Effector memory CD4-positive, alpha-beta T cell (primary cell): ENCODE results near the gene PCDHGA5.

Experiments
- DNase-seq, 3 donors: peaks; one replicate each; pipeline ENCODE4 v3.0.0-alpha.2; 2020
- H3K27ac ChIP-seq: 2 replicates; pipeline ENCODE4 v1.7.0; 2013; ENCODE audit warnings: mild to moderate bottlenecking, low read length, moderate library complexity; ENCODE audit not compliant: insufficient read depth, poor library complexity, severe bottlenecking
- H3K27me3 ChIP-seq: replicated peaks from 2 replicates; pipeline ENCODE4 v1.7.0; 2013; ENCODE audit warnings: mild to moderate bottlenecking, low read length; ENCODE audit not compliant: insufficient read depth, control insufficient read depth, poor library complexity, severe bottlenecking
- H3K36me3 ChIP-seq: 2 replicates; pipeline ENCODE4 v1.7.0; 2013; ENCODE audit warnings: mild to moderate bottlenecking, low read length, moderate library complexity; ENCODE audit not compliant: control insufficient read depth, insufficient read depth
- H3K4me1 ChIP-seq: 2 replicates; pipeline ENCODE4 v1.7.0; 2013; ENCODE audit warnings: low read length, mild to moderate bottlenecking; ENCODE audit not compliant: control insufficient read depth, insufficient read depth, poor library complexity, severe bottlenecking
- H3K4me3 ChIP-seq: 2 replicates; pipeline ENCODE4 v1.7.0; 2013; ENCODE audit warnings: low read length, low read depth, mild to moderate bottlenecking; ENCODE audit not compliant: insufficient read depth, poor library complexity, severe bottlenecking
- H3K9me3 ChIP-seq: 2 replicates; pipeline ENCODE4 v1.7.0; 2013; ENCODE audit warnings: mild to moderate bottlenecking, low read length, moderate library complexity; ENCODE audit not compliant: control insufficient read depth

PCDHGA5 gene

DNA sequence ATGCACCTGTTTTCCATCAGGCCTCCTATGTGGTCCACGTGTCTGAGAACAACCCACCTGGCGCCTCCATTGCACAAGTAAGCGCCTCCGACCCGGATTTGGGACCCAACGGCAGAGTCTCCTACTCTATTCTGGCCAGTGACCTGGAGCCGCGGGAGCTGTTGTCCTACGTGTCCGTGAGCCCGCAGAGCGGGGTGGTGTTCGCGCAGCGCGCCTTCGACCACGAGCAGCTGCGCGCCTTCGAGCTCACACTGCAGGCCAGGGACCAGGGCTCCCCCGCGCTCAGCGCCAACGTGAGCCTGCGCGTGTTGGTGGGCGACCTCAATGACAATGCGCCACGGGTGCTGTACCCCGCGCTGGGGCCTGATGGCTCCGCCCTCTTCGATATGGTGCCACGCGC is 12.4 kb upstream of the PCDHGA5 start:
- no peaks in the 10 kb centered on the region for H3K9me3 ChIP-seq
- H3K27ac ChIP-seq, result no peak overlapping the region
- no peaks in the 10 kb centered on the region for H3K36me3 ChIP-seq
- H3K27me3 ChIP-seq, result peaks cover 8% of the 10 kb centered on the region
- H3K4me3 ChIP-seq, result no peak overlapping the region
- no peak for DNase-seq
- H3K4me1 ChIP-seq, result no peaks in the 10 kb centered on the region

DNA sequence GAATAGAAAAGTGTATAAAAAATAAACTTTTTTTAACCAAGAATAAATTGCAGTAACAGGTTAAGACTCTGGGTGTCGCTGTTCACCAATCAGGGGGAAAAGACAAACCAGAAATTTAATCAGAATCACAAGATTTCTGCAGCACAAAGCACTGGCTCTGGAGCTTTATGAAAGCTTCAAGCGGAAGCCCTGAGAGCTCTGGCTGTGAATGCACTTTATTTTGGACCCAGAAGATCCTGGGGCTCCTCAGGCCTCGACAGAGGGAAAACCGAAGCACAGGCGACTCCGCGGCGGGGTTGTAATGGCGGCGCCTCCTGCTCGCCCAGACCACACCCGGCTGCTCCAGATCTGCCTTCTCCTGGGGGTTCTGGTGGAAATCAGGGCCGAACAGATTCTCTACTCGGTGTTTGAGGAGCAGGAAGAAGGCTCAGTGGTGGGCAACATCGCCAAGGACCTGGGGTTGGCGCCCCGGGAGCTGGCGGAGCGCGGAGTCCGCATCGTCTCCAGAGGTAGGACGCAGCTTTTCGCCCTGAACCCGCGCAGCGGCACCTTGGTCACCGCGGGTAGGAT is 9.0 kb upstream of the PCDHGA5 start, which contains the start of gene PCDHGA4:
Gene PCDHGA4, plus strand, starts transcription at position 122 of the 570 bp plus-strand sequence. Its CDS starts 87 bp downstream, at position 209.
- Histone ChIP-seq H3K9me3 (no peaks in the 10 kb centered on the region), H3K27me3 (peaks cover 5% of the 10 kb centered on the region)
- no peak for DNase-seq

DNA sequence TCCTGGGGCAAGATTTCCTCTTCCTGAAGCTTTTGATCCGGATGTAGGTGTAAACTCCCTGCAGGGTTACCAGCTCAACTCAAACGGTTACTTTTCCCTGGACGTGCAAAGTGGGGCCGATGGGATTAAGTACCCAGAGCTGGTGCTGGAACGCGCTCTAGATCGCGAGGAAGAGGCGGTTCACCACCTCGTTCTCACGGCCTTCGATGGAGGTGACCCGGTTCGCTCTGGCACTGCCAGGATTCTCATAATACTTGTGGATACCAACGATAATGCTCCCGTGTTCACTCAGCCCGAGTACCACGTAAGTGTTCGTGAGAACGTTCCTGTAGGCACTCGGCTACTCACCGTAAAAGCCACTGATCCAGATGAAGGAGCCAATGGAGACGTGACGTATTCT is 8.3 kb upstream of the PCDHGA5 start:
- no peaks in the 10 kb centered on the region for H3K36me3 ChIP-seq
- DNase-seq, result no peak
- H3K4me1 ChIP-seq, result no peaks in the 10 kb centered on the region
- no peak overlapping the region for H3K27ac ChIP-seq
- H3K4me3 ChIP-seq, result no peak overlapping the region
- H3K27me3 ChIP-seq, result peaks cover 5% of the 10 kb centered on the region
- no peaks in the 10 kb centered on the region for H3K9me3 ChIP-seq

More for the DNA sequence above, 9.0 kb upstream of the PCDHGA5 start, which contains the start of gene PCDHGA4:
- no peaks in the 10 kb centered on the region for H3K36me3 ChIP-seq
- H3K27ac ChIP-seq, result no peak within 1 kb of the TSS
- no peaks in the 10 kb centered on the region for H3K4me1 ChIP-seq
- H3K4me3 ChIP-seq, result peak within 1 kb of the TSS; percentile 13

DNA sequence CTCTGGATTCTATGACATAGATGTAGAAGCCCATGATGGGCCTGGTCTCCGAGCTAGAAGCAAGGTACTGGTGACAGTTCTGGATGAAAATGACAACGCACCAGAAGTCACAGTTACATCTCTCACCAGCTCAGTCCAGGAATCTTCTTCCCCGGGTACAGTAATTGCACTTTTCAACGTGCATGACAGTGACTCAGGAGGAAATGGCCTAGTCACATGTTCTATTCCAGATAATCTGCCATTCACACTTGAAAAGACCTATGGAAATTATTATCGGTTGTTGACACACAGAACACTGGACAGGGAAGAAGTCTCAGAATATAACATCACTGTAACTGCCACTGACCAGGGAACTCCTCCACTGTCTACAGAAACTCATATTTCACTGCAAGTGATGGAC is 7.8 kb upstream of the PCDHGA5 start:
- H3K4me1 ChIP-seq, result no peaks in the 10 kb centered on the region
- H3K27ac ChIP-seq, result no peak overlapping the region
- no peaks in the 10 kb centered on the region for H3K9me3 ChIP-seq
- H3K27me3 ChIP-seq, result peaks cover 5% of the 10 kb centered on the region
- no peak for DNase-seq
- no peak overlapping the region for H3K4me3 ChIP-seq
- H3K36me3 ChIP-seq, result no peaks in the 10 kb centered on the region

DNA sequence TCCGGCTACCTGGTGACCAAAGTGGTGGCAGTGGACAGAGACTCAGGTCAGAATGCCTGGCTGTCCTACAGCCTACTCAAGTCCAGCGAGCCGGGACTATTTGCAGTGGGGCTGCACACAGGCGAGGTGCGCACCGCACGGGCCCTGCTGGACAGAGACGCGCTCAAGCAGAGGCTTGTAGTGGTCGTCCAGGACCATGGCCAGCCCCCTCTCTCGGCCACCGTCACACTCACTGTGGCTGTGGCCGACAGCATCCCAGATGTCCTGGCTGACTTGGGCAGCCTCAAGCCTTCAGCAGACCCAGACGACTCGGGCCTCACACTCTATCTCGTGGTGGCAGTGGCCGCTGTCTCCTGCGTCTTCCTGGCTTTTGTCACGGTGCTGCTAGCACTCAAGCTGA is 7.0 kb upstream of the PCDHGA5 start:
- Histone ChIP-seq H3K36me3 (no peaks in the 10 kb centered on the region), H3K27ac (no peak overlapping the region), H3K9me3 (no peaks in the 10 kb centered on the region), H3K4me3 (no peak overlapping the region), H3K4me1 (no peaks in the 10 kb centered on the region), H3K27me3 (peaks cover 5% of the 10 kb centered on the region)
- no peak for DNase-seq

DNA sequence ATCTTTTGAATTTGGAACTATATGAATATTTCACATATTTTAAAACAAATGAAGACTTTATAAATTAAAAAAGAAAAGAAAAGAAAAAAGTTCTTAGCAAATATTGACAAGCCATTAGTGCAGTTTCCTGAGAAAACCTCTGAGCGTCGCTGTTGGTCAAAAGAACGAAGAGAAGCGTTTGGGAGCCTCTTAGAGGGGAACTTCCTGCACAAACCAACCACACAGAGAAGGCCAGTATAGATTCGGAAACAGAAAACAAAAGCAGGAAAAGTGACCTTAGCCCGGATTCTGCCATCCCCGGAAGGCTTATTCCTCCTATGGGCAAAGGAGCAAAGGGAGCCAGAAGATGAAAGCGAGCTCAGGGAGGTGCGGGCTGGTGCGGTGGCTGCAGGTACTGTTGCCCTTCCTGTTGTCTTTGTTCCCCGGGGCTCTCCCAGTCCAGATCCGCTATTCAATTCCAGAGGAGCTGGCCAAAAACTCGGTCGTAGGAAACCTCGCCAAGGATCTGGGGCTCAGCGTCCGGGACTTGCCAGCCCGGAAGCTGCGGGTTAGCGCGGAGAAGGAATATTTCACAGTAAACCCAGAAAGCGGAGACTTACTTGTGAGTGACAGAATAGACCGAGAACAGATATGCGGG is 4.1 kb upstream of the PCDHGA5 start, which contains the start of gene PCDHGB2:
Gene PCDHGB2, plus strand, starts transcription at position 205 of the 637 bp plus-strand sequence. Its CDS starts 142 bp downstream, at position 347.
- H3K4me1 ChIP-seq, result no peaks in the 10 kb centered on the region
- H3K27ac ChIP-seq, result no peak within 1 kb of the TSS
- H3K9me3 ChIP-seq, result no peaks in the 10 kb centered on the region
- H3K4me3 ChIP-seq, result peak within 1 kb of the TSS; percentile 26
- DNase-seq, result no peak
- H3K36me3 ChIP-seq, result no peaks in the 10 kb centered on the region
- H3K27me3 ChIP-seq, result peaks cover 4% of the 10 kb centered on the region

DNA sequence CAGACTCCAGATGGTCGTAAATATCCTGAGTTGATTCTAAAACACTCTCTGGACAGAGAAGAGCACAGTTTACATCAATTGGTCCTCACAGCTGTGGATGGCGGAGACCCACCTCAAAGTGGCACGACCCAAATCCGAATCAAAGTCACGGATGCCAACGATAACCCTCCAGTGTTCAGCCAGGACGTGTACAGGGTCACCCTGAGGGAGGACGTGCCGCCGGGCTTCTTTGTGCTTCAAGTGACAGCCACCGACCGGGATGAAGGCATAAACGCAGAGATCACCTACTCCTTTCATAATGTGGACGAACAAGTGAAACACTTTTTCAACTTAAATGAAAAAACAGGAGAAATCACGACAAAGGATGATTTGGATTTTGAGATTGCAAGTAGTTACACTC is 3.3 kb upstream of the PCDHGA5 start:
- Histone ChIP-seq H3K4me3 (no peak overlapping the region), H3K27ac (no peak overlapping the region), H3K27me3 (peaks cover 10% of the 10 kb centered on the region), H3K36me3 (no peaks in the 10 kb centered on the region), H3K4me1 (no peaks in the 10 kb centered on the region), H3K9me3 (no peaks in the 10 kb centered on the region)
- no peak for DNase-seq

DNA sequence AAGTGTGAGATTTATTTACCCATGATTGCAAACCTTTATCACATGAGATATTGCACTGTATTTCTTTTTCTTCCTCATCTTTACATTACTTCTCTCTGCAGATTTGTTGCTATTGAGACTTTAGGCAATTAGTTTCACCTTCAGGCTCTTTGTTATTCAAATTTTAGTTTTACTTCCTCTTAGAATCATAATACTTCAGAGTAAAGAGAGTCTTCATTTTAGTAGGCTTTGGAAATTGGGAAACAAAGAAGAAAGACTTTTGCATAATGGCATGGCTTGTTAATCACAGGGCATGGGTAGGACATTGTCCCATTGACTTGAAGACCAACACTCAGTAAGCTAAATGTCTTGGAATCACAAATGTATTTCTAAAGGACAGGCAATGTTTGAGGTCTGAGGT is 1.2 kb upstream of the PCDHGA5 start:
- Histone ChIP-seq H3K9me3 (no peaks in the 10 kb centered on the region), H3K27me3 (peaks cover 19% of the 10 kb centered on the region), H3K4me1 (no peaks in the 10 kb centered on the region), H3K4me3 (no peak overlapping the region), H3K36me3 (no peaks in the 10 kb centered on the region), H3K27ac (no peak overlapping the region)
- DNase-seq, result no peak

DNA sequence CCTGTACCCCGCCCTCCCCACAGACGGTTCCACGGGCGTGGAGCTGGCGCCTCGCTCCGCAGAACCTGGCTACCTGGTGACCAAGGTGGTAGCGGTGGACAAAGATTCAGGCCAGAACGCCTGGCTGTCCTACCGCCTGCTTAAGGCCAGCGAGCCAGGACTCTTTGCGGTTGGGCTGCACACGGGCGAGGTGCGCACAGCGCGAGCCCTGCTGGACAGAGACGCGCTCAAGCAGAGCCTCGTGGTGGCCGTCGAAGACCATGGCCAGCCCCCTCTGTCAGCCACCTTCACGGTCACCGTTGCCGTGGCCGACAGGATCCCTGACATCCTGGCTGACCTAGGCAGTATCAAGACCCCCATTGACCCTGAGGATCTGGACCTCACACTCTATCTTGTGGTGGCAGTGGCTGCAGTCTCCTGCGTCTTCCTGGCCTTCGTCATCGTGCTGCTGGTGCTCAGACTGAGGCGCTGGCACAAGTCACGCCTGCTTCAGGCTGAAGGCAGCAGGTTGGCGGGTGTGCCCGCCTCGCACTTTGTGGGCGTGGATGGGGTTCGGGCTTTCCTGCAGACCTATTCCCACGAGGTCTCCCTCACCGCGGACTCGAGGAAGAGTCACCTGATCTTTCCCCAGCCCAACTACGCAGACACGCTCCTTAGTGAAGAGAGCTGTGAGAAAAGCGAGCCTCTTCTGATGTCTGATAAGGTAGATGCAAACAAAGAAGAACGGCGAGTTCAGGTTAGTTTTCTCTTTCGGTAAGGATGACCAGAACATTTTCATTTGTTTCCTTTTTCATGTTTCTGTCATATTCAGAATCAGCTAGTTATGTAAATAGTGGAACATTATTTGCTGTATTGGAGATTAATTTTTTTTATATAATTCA is 2.3 kb downstream of the PCDHGA5 start:
- DNase-seq, result no peak
- Histone ChIP-seq H3K4me1 (no peaks in the 10 kb centered on the region), H3K9me3 (no peaks in the 10 kb centered on the region), H3K27me3 (peaks cover 23% of the 10 kb centered on the region), H3K4me3 (no peak overlapping the region), H3K36me3 (no peaks in the 10 kb centered on the region), H3K27ac (no peak overlapping the region)
